ENCODE data around the gene TAL1. TPM values are rescaled to one million over a fixed set of nuclear protein-coding genes. Genes with fewer than 3 reads are reported as not detected.

TAL1 gene
- total RNA-seq, 1 experiment from 2014 or later, result not detected

GRCh38 chr1:47210666-47211065 lies 21.4 kb downstream of the TAL1 start:
- peak overlapping the region in 1 of 2 experiments; percentile 49; a peak in 1 of 5 replicates for H3K4me3 Mint-ChIP-seq
- H3K79me1 ChIP-seq (ENCODE audit: insufficient read depth, low read depth, low read length, poor library complexity, severe bottlenecking), result no peaks in the 10 kb centered on the region
- H4K5ac ChIP-seq (ENCODE audit: insufficient read length, low read depth, low read length), result no peak overlapping the region
- H2BK5ac ChIP-seq (ENCODE audit: insufficient read length, low read length), result no peak overlapping the region
- no peak overlapping the region for H4K91ac ChIP-seq (ENCODE audit: insufficient read length, low read depth, low read length)
- H3K18ac ChIP-seq (ENCODE audit: insufficient read length, low read depth, low read length), result no peak overlapping the region
- no peaks in the 10 kb centered on the region; the same call in 1 of the 2 replicates for H3K27me3 ChIP-seq (ENCODE audit: insufficient read depth, low read length)
- H3K23ac ChIP-seq (ENCODE audit: insufficient read length, low read depth, low read length), result no peak overlapping the region
- H3K4me1 ChIP-seq (ENCODE audit: insufficient read depth, low read length), result peaks cover 2% of the 10 kb centered on the region; the same call in 1 of the 2 replicates
- no peak overlapping the region for H2BK12ac ChIP-seq (ENCODE audit: insufficient read length, low read depth, low read length)
- no peak overlapping the region for H2BK120ac ChIP-seq (ENCODE audit: low read depth, low read length, poor library complexity, severe bottlenecking)
- no peak overlapping the region for H3K9ac ChIP-seq (ENCODE audit: extremely low read depth, insufficient read length, low read length)
- H3K23me2 ChIP-seq (ENCODE audit: insufficient read length, low read depth, low read length, poor library complexity, severe bottlenecking), result no peaks in the 10 kb centered on the region
- peaks cover 4 to 7% of the 10 kb centered on the region in 2 experiments; a peak in 3 of 5 replicates for H3K9me3 Mint-ChIP-seq
- H3K9me3 ChIP-seq (ENCODE audit: control insufficient read depth, low read depth, low read length), result no peaks in the 10 kb centered on the region
- H2BK15ac ChIP-seq (ENCODE audit: low read depth, low read length), result no peak overlapping the region
- H3K27ac ChIP-seq (ENCODE audit: insufficient read length, low read depth, low read length), result no peak overlapping the region
- no peak overlapping the region for H2BK20ac ChIP-seq (ENCODE audit: low read depth, low read length, poor library complexity, severe bottlenecking)
- H4K20me1 ChIP-seq (ENCODE audit: control insufficient read depth, insufficient read depth, insufficient read length), result no peaks in the 10 kb centered on the region
- H3K27me3 Mint-ChIP-seq (ENCODE audit: low read depth), result peaks cover 54% of the 10 kb centered on the region
- H3K4me1 Mint-ChIP-seq, result peaks cover 33 to 35% of the 10 kb centered on the region in 2 experiments
- no CpG with 5 or more reads among the region's 3 CpGs for WGBS (ENCODE audit: extremely low coverage, insufficient read length, low lambda C conversion rate)
- H3K4me2 ChIP-seq (ENCODE audit: insufficient read depth, insufficient read length, low read length), result no peak overlapping the region
- H3T11ph ChIP-seq (ENCODE audit: low read length), result no peak overlapping the region
- no peak overlapping the region for H3K14ac ChIP-seq (ENCODE audit: insufficient read depth, low read length)
- no peak overlapping the region for H2AK5ac ChIP-seq (ENCODE audit: insufficient read length, low read length)
- H3K4ac ChIP-seq (ENCODE audit: low read depth, low read length), result no peak overlapping the region
- no peak overlapping the region for H2AFZ ChIP-seq (ENCODE audit: low read length)
- DNase-seq, result no peak
- no peak for TF ChIP-seq CTCF (conservative IDR thresholded peaks at IDR 0.05)
- H3K79me2 ChIP-seq (ENCODE audit: insufficient read depth, low read length), result no peaks in the 10 kb centered on the region
- no peak overlapping the region for H3K56ac ChIP-seq (ENCODE audit: insufficient read length, low read depth, low read length)
- no peak overlapping the region for H4K8ac ChIP-seq (replicated peaks; ENCODE audit: insufficient read length, low read depth, low read length)
- H3K36me3 Mint-ChIP-seq (ENCODE audit: insufficient read depth in 1 of 3, low read depth in 3 of 3), result no peaks in the 10 kb centered on the region; a peak in 1 of 7 replicates
- no peak overlapping the region; a peak in 1 of 7 replicates for H3K27ac Mint-ChIP-seq
